ENCODE measurements around the gene SACM1L. TPM values are rescaled to one million over a fixed set of nuclear protein-coding genes. Genes with fewer than 3 reads are reported as not detected.
A peak's percentile ranks its signal among the peaks of the same experiment; 100 is the strongest.

The SACM1L gene
- total RNA-seq, 4 donors from 2014 or later = 33.2 to 37.4 (median 36.2) TPM

DNA sequence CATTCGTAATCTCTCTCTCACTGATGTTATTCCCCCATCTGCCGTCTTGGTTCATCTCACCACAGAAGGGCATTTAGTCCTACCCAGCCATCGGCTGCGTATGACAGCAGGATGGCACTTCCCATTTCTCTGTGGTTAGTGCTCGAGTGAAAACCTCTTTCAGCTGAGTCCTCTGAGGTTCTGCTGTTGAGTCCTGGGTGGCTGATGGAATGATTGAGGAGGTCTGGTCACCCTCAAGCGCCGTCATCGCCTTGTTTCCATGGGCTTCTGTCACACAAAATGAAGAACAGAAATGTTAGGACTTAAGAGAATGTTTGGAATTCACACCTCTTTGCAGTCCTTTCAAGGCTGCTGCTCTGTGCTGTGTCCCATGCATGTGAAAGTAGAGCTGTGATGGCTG, 9.4 kb upstream of the SACM1L start:
- Histone ChIP-seq H3K36me3 (peaks cover 0 to 49% (median 27%) of the 10 kb centered on the region in 4 donors), H3K27me3 (no peaks in the 10 kb centered on the region), H3K27ac (replicated peaks in 1 of 4) (peak overlapping the region in 1 of 4 donors; percentile 11), H3K9me3 (no peaks in the 10 kb centered on the region), H3K4me1 (peaks cover 17 to 33% (median 19%) of the 10 kb centered on the region in 4 donors), H3K4me3 (no peak overlapping the region)
- intact Hi-C loops (cut with DNase I) = no loop called here
- WGBS = 87% methylated on average over 8 of the region's 8 CpGs
- TF ChIP-seq EP300 (IDR thresholded peaks at IDR 0.05) = no peak
- no peak for TF ChIP-seq POLR2A (IDR thresholded peaks at IDR 0.05; ENCODE audit: low read depth)
- TF ChIP-seq, protein P1, sequence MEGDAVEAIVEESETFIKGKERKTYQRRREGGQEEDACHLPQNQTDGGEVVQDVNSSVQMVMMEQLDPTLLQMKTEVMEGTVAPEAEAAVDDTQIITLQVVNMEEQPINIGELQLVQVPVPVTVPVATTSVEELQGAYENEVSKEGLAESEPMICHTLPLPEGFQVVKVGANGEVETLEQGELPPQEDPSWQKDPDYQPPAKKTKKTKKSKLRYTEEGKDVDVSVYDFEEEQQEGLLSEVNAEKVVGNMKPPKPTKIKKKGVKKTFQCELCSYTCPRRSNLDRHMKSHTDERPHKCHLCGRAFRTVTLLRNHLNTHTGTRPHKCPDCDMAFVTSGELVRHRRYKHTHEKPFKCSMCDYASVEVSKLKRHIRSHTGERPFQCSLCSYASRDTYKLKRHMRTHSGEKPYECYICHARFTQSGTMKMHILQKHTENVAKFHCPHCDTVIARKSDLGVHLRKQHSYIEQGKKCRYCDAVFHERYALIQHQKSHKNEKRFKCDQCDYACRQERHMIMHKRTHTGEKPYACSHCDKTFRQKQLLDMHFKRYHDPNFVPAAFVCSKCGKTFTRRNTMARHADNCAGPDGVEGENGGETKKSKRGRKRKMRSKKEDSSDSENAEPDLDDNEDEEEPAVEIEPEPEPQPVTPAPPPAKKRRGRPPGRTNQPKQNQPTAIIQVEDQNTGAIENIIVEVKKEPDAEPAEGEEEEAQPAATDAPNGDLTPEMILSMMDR (IDR thresholded peaks at IDR 0.05) = no peak
- no peak for TF ChIP-seq POLR2AphosphoS5 (IDR thresholded peaks at IDR 0.05)
- no peak for DNase-seq (ENCODE audit: extremely low spot score)

DNA sequence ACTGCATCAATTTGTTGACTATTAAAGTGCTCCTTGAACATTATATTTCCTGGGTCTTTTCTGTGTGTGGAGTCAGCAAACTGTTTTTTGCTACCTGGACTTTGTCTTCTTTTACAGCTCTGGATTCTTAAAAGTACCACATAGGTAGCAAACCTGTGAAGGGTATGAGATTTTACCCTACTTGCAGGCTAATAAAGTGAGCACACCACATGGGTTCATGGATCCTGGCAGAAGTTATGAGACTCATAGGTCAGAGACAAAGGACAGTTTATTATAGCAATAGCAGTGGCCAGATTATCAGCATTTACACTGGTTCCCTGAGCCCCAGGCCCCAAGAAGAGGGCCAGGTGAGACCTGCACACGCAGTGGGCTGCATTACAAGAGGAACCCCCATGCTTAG, 8.0 kb upstream of the SACM1L start:
- no peak for DNase-seq (ENCODE audit: extremely low spot score)
- peaks cover 0 to 38% (median 23%) of the 10 kb centered on the region in 4 donors for H3K36me3 ChIP-seq
- 100% methylated on average over 1 of the region's 1 CpG for WGBS
- H3K9me3 ChIP-seq = no peaks in the 10 kb centered on the region
- peaks cover 15 to 32% (median 18%) of the 10 kb centered on the region in 4 donors for H3K4me1 ChIP-seq
- intact Hi-C loops (cut with DNase I) = no loop called here
- H3K4me3 ChIP-seq = no peak overlapping the region
- TF ChIP-seq POLR2A (IDR thresholded peaks at IDR 0.05; ENCODE audit: low read depth) (no peak), POLR2AphosphoS5 (IDR thresholded peaks at IDR 0.05) (no peak)
- H3K27me3 ChIP-seq = no peaks in the 10 kb centered on the region
- H3K27ac ChIP-seq (replicated peaks in 1 of 4) = no peak overlapping the region

GRCh38 chr3:45681846-45682245, 7.3 kb upstream of the SACM1L start:
- H3K36me3 ChIP-seq = peaks cover 0 to 36% (median 23%) of the 10 kb centered on the region in 4 donors
- intact Hi-C loops (cut with DNase I) = no loop called here
- no peak for TF ChIP-seq POLR2A (IDR thresholded peaks at IDR 0.05; ENCODE audit: low read depth)
- TF ChIP-seq, protein P1 (IDR thresholded peaks at IDR 0.05) = no peak
- no peak for TF ChIP-seq POLR2AphosphoS5 (IDR thresholded peaks at IDR 0.05)
- no peak for DNase-seq (ENCODE audit: extremely low spot score)
- H3K27me3 ChIP-seq = no peaks in the 10 kb centered on the region
- no peak overlapping the region for H3K4me3 ChIP-seq
- no peak overlapping the region for H3K27ac ChIP-seq (replicated peaks in 1 of 4)
- 100% methylated on average over 3 of the region's 3 CpGs for WGBS
- no peaks in the 10 kb centered on the region for H3K9me3 ChIP-seq
- peaks cover 10 to 26% (median 12%) of the 10 kb centered on the region in 4 donors for H3K4me1 ChIP-seq

DNA sequence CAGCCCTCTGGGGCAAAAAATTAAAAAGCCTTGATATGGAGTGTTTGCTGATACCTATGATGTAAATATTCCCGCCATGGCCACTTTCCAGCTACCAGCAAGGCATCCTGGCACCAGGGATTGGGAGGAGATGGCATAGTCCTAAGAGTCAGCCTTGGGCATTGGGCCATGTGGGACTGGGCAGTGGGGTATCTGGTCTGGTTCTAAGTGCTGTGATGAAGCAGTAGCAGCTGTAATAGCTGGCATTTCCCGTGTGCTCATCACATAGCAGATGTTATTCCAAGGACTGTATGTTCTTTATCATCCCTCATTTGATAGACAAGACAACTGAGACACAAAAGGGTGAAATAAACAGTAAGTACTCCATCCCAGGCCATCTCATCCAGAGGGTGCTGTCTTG, 6.9 kb upstream of the SACM1L start:
- intact Hi-C loops (cut with DNase I) = no loop called here
- WGBS = 90% methylated on average over 2 of the region's 2 CpGs
- Histone ChIP-seq H3K36me3 (peaks cover 0 to 32% (median 21%) of the 10 kb centered on the region in 4 donors), H3K4me3 (no peak overlapping the region), H3K27me3 (no peaks in the 10 kb centered on the region), H3K4me1 (peaks cover 6 to 21% (median 7%) of the 10 kb centered on the region in 4 donors), H3K27ac (replicated peaks in 1 of 4) (no peak overlapping the region), H3K9me3 (no peaks in the 10 kb centered on the region)
- TF ChIP-seq POLR2A (IDR thresholded peaks at IDR 0.05; ENCODE audit: low read depth) (no peak), EP300 (IDR thresholded peaks at IDR 0.05) (no peak), POLR2AphosphoS5 (IDR thresholded peaks at IDR 0.05) (no peak)
- TF ChIP-seq, protein P1 (IDR thresholded peaks at IDR 0.05) = no peak
- peak; percentile 34 for DNase-seq (ENCODE audit: extremely low spot score)

DNA sequence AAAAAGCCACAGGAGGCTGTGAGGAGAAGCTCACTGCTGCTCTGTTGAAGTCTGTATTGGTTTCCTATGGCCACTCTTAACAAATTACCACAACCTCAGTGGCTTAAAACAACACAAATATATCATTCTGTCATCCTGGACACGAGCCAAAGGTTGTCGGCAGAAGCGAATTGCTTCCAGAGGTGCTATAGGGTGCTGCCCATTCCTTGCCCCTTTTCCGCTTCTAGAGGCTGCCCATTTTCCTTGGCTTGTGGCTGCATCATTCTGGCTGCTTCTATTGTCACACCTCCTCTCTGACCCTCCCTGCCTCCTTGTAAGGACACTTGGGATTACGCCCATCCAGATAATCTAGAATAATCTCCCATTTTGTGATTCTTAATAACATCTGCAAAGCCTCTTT, 6.4 kb upstream of the SACM1L start:
- WGBS = 71% methylated on average over 5 of the region's 5 CpGs
- DNase-seq (ENCODE audit: extremely low spot score) = peak; percentile 29
- H3K4me3 ChIP-seq = no peak overlapping the region
- no peaks in the 10 kb centered on the region for H3K27me3 ChIP-seq
- TF ChIP-seq, protein P1 (IDR thresholded peaks at IDR 0.05) = no peak
- TF ChIP-seq POLR2A (IDR thresholded peaks at IDR 0.05; ENCODE audit: low read depth) = no peak
- no peak for TF ChIP-seq POLR2AphosphoS5 (IDR thresholded peaks at IDR 0.05)
- TF ChIP-seq EP300 (IDR thresholded peaks at IDR 0.05) = no peak
- H3K4me1 ChIP-seq = peaks cover under 1 to 16% (median 5%) of the 10 kb centered on the region in 4 donors
- no peaks in the 10 kb centered on the region for H3K9me3 ChIP-seq
- H3K36me3 ChIP-seq = peaks cover 0 to 27% (median 18%) of the 10 kb centered on the region in 4 donors
- no peak overlapping the region for H3K27ac ChIP-seq (replicated peaks in 1 of 4)
- intact Hi-C loops (cut with DNase I) = no loop called here
